ENCODE measurements around the gene PFKFB3.
"Not testable (repeated sequence)": the region's sequence is repeated elsewhere in the genome, so short reads cannot be mapped to it uniquely, and the experiment has no call there.

The PFKFB3 gene

GRCh38 chr10:6173203-6173602 is 29.5 kb upstream of the PFKFB3 start:
- peaks cover 5% of the 10 kb centered on the region for H3K36me3 Mint-ChIP-seq
- H3K27me3 Mint-ChIP-seq = no peaks in the 10 kb centered on the region
- H3K4me1 Mint-ChIP-seq = peaks cover 86% of the 10 kb centered on the region
- H3K4me3 Mint-ChIP-seq = peak overlapping the region; percentile 51
- peak overlapping the region; percentile 88 for H3K27ac Mint-ChIP-seq
- H3K9me3 Mint-ChIP-seq = no peaks in the 10 kb centered on the region

GRCh38 chr10:6174201-6174874 is 28.4 kb upstream of the PFKFB3 start:
- H3K9me3 Mint-ChIP-seq = no peaks in the 10 kb centered on the region
- no peaks in the 10 kb centered on the region for H3K27me3 Mint-ChIP-seq
- peaks cover 5% of the 10 kb centered on the region for H3K36me3 Mint-ChIP-seq
- H3K27ac Mint-ChIP-seq = no peak overlapping the region
- H3K4me1 Mint-ChIP-seq = peaks cover 76% of the 10 kb centered on the region
- no peak overlapping the region for H3K4me3 Mint-ChIP-seq

DNA sequence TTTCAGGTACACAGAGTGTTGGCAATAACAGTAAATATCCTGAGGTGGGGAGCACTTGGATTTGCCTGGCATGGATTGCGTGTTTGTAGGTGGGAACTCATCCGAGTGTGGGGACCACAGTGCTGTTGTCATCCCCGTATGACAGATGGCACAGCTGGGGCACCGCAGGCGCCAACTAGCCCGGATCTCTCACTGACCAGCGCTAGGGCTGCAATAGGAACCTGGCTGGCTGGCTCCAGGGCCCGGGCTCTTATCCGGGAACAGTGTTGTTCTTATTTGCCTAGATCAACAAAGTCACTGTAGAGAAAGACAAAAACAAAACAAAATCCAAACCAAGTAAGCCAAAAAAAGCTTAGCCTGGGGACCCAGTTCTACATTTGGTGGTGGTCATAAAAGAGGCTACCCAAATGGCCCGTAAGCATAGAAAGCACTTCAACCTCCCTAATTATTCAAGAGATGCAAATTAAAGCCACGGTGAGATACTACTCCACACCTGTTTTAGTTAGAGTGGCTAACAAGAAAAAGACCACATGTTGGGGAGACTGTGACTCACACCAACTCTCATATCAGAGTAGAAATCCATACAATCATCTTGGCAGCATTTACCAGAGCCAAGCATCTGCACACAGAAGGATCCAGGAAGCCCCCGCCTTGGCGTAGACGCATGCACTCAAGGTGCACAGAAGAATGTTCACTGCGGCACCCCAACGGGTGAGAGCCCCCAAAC is 27.2 kb upstream of the PFKFB3 start:
- Mint-ChIP-seq H3K27me3 (no peaks in the 10 kb centered on the region), H3K36me3 (peaks cover 4% of the 10 kb centered on the region), H3K4me1 (peaks cover 67% of the 10 kb centered on the region), H3K9me3 (no peaks in the 10 kb centered on the region), H3K27ac (peak overlapping the region; percentile 51), H3K4me3 (no peak overlapping the region)

- Mint-ChIP-seq H3K36me3 (peaks cover 4% of the 10 kb centered on the region), H3K27ac (no peak overlapping the region), H3K9me3 (no peaks in the 10 kb centered on the region), H3K4me3 (no peak overlapping the region), H3K27me3 (no peaks in the 10 kb centered on the region), H3K4me1 (peaks cover 61% of the 10 kb centered on the region)
These were observed 26.0 kb upstream of the PFKFB3 start for GRCh38 chr10:6176691-6177231.

DNA sequence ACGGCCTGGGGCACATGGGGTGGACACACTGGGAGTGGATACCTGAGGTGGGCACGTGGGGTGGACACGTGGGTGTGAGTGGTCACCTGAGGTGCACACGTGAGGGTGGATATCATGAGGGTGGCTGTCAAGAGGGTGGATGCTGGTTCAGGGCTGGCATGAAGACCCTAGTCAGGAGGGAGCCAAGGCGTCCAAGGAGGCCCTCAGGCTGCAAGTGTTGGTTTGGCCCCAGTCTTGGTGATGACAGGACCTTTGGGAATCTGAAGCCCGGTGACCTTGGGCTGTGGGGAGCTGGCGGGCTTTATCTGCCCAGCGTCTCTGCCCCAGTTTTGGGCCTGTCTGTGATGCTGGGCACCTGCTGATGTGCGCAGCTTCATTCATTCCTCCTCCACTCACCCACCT is 24.9 kb upstream of the PFKFB3 start:
- Mint-ChIP-seq H3K9me3 (no peaks in the 10 kb centered on the region), H3K27ac (no peak overlapping the region), H3K36me3 (peaks cover 4% of the 10 kb centered on the region), H3K27me3 (no peaks in the 10 kb centered on the region), H3K4me1 (peaks cover 50% of the 10 kb centered on the region), H3K4me3 (no peak overlapping the region)

DNA sequence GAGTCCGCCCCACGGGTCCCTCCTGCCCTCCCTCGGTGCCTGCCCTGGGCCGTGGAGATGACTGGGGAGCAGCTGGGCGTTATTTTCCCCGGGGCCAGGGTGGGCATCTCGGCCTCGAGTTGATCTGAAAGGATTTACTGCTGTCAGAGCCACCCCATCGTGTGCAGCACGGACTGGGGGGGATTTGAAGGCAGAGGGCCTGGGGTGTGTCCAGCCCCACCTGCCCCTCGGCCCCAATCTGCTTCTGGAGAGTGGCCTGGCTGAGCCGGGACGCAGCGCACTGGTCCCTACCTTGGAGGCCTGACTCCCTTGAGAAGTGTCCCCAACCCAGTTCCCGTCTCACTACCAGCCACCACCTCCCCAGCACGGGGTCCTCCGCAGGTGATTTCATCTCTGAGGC is 24.2 kb upstream of the PFKFB3 start:
- H3K36me3 Mint-ChIP-seq = peaks cover 4% of the 10 kb centered on the region
- no peaks in the 10 kb centered on the region for H3K9me3 Mint-ChIP-seq
- H3K27ac Mint-ChIP-seq = no peak overlapping the region
- H3K27me3 Mint-ChIP-seq = no peaks in the 10 kb centered on the region
- no peak overlapping the region for H3K4me3 Mint-ChIP-seq
- H3K4me1 Mint-ChIP-seq = peaks cover 43% of the 10 kb centered on the region

- no peaks in the 10 kb centered on the region for H3K27me3 Mint-ChIP-seq
- peaks cover 4% of the 10 kb centered on the region for H3K36me3 Mint-ChIP-seq
- H3K4me3 Mint-ChIP-seq = no peak overlapping the region
These were observed 23.7 kb upstream of the PFKFB3 start for GRCh38 chr10:6179078-6179477.

DNA sequence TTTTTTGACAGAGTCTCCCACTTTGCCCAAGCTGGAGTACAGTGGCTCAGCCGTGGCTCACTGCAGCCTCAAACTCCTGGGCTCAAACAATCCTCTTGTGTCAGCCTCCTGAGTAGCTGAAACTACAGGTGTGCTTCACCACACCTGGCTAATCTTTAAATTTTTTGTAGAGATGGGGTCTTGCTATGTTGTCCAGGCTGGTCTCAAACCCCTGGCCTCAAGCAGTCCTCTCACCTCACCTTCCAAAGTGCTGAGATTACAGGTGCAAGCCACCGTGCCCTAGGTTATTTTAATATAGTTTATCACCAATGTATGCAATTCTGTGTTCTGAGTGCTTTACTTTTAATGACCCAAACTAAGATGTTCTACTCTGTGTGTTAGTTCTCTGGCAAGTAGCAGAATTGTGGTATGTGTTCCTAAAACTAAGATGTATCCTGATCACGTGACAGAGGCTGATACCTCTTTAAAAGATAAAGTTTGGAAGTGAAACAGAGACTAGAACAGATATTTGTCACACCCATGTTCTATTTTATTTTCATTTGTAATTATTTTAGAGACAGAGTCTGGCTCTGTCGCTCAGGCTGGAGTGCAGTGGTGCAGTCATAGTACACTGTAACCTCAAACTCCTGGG is 22.1 kb upstream of the PFKFB3 start:
- peaks cover 34% of the 10 kb centered on the region for H3K4me1 Mint-ChIP-seq
- no peak overlapping the region for H3K4me3 Mint-ChIP-seq
- H3K27ac Mint-ChIP-seq = no peak overlapping the region
- H3K9me3 Mint-ChIP-seq = no peaks in the 10 kb centered on the region
- H3K27me3 Mint-ChIP-seq = no peaks in the 10 kb centered on the region
- H3K36me3 Mint-ChIP-seq = peaks cover 3% of the 10 kb centered on the region

More at GRCh38 chr10:6179078-6179477, 23.7 kb upstream of the PFKFB3 start:
- H3K4me1 Mint-ChIP-seq = peaks cover 38% of the 10 kb centered on the region
- H3K27ac Mint-ChIP-seq = peak overlapping the region; percentile 71
- no peaks in the 10 kb centered on the region for H3K9me3 Mint-ChIP-seq

GRCh38 chr10:6181249-6181648 is 21.5 kb upstream of the PFKFB3 start:
- Mint-ChIP-seq H3K36me3 (no peaks in the 10 kb centered on the region), H3K27me3 (no peaks in the 10 kb centered on the region), H3K4me3 (no peak overlapping the region), H3K4me1 (peaks cover 34% of the 10 kb centered on the region), H3K27ac (no peak overlapping the region), H3K9me3 (no peaks in the 10 kb centered on the region)

- peaks cover 23% of the 10 kb centered on the region for H3K4me1 Mint-ChIP-seq
- H3K36me3 Mint-ChIP-seq = no peaks in the 10 kb centered on the region
- H3K27ac Mint-ChIP-seq = no peak overlapping the region
- H3K27me3 Mint-ChIP-seq = no peaks in the 10 kb centered on the region
- H3K4me3 Mint-ChIP-seq = no peak overlapping the region
- no peaks in the 10 kb centered on the region for H3K9me3 Mint-ChIP-seq
These were observed 20.2 kb upstream of the PFKFB3 start for GRCh38 chr10:6182454-6183098.

- Mint-ChIP-seq H3K27me3 (no peaks in the 10 kb centered on the region), H3K9me3 (no peaks in the 10 kb centered on the region), H3K36me3 (no peaks in the 10 kb centered on the region), H3K27ac (peak overlapping the region; percentile 12), H3K4me3 (no peak overlapping the region), H3K4me1 (peaks cover 31% of the 10 kb centered on the region)
These were observed 17.6 kb upstream of the PFKFB3 start for GRCh38 chr10:6185039-6185716.

GRCh38 chr10:6186894-6187256 is 15.9 kb upstream of the PFKFB3 start:
- Mint-ChIP-seq H3K36me3 (no peaks in the 10 kb centered on the region), H3K4me1 (peaks cover 26% of the 10 kb centered on the region), H3K27ac (no peak overlapping the region), H3K4me3 (no peak overlapping the region), H3K27me3 (no peaks in the 10 kb centered on the region), H3K9me3 (no peaks in the 10 kb centered on the region)

DNA sequence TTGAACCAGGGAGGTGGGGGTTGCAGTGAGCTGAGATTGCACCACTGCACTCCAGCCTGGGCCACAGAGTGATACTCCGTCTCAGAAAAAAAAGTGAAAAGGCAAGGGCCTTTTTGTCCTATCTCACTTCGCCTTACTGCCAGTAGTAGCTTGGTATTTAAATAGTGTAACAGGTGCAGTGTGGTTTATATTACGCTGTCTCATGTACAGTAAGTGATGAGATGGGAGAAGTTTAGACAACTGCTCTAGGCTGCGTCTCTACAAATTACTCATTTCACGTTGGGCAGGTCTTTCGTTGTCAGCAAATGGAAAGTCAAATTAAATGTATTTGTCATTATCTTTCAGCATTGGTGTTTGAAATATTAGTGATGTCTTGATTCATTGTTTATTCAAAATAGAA is 15.5 kb upstream of the PFKFB3 start:
- Mint-ChIP-seq H3K27me3 (no peaks in the 10 kb centered on the region), H3K4me1 (peaks cover 26% of the 10 kb centered on the region), H3K27ac (no peak overlapping the region), H3K9me3 (no peaks in the 10 kb centered on the region), H3K36me3 (no peaks in the 10 kb centered on the region), H3K4me3 (no peak overlapping the region)

GRCh38 chr10:6190033-6190432 is 12.7 kb upstream of the PFKFB3 start:
- not testable (repeated sequence) for H3K27me3 Mint-ChIP-seq, H3K27ac Mint-ChIP-seq, H3K4me3 Mint-ChIP-seq, H3K9me3 Mint-ChIP-seq, H3K36me3 Mint-ChIP-seq
- H3K4me1 Mint-ChIP-seq = peaks cover 23% of the 10 kb centered on the region

DNA sequence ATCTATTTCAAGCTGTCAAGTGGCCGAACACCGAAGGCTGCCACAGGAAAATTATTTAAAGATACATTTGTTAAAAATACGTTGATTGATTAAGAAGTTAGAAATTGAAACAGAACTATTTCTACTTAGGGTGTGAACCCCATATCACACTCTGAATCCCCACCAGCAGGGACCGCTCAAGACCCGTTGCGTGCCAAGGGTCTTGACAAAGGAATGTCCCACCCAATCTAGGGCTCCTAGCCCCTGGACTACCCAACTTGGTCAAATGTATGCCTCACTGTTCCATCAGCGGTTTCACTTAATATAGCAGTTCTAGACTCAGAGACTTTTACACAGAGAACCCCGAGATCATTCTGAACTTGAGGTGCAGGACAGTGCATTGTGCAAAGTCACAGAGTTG is 11.6 kb upstream of the PFKFB3 start:
- H3K4me3 Mint-ChIP-seq = no peak overlapping the region
- peaks cover 13% of the 10 kb centered on the region for H3K4me1 Mint-ChIP-seq
- H3K27ac Mint-ChIP-seq = no peak overlapping the region
- H3K9me3 Mint-ChIP-seq = no peaks in the 10 kb centered on the region
- no peaks in the 10 kb centered on the region for H3K36me3 Mint-ChIP-seq
- no peaks in the 10 kb centered on the region for H3K27me3 Mint-ChIP-seq
